ENCODE data around the gene LTBP4.
"Not testable (repeated sequence)": the region's sequence is repeated elsewhere in the genome, so short reads cannot be mapped to it uniquely, and the experiment has no call there.

Gene LTBP4

GRCh38 chr19:40590464-40591265 lies 10.5 kb upstream of the LTBP4 start:
- DNase-seq (ENCODE audit: low read depth, low spot score), result no peak
- H3K4me3 ChIP-seq (ENCODE audit: low read length), result no peak overlapping the region

DNA sequence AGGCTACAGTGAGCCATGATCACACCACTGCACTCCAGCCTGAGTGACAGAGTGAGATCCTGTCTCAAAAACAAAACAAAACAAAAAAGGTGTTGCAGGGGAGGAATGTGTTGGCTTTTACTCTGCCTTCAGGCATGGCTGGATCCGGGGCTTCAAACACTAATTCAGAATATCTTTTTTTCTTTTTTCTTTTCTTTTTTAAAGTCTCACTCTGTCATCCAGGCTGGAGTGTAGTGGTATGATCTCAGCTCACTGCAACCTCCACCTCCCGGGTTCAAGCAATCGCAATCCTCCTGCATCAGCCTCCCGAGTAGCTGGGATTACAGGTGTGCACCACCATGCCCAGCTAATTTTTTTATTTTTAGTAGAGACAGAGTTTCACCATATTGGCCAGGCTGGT lies 9.4 kb upstream of the LTBP4 start:
- not testable (repeated sequence) for H3K4me3 ChIP-seq (ENCODE audit: low read length); DNase-seq (ENCODE audit: low read depth, low spot score)

- peak; percentile 84 for DNase-seq (ENCODE audit: low read depth, low spot score)
- H3K4me3 ChIP-seq (ENCODE audit: low read length), result no peak overlapping the region
Observed at GRCh38 chr19:40592170-40592569, 9.0 kb upstream of the LTBP4 start.

DNA sequence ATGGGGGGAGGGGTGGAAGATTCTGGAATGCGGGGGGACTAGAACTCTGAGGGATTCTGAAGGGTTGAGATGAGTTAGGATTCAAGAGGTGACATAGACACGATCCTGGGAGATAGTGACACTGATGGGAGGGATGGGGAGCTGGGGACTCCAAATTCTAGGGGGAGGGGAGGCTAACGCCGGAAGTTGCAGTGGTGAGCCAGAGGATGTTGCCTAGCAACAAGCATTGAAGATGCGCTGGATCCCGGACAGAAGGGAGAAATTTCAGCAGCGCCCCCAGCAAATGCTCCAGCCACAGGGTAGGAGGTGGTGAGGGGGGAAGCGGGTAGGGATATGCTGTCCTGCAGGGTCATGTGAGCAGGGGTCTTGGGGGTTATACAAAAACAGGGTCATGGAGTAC lies 6.9 kb upstream of the LTBP4 start:
- peak; percentile 47 for DNase-seq (ENCODE audit: low read depth, low spot score)
- no peak overlapping the region for H3K4me3 ChIP-seq (ENCODE audit: low read length)

DNA sequence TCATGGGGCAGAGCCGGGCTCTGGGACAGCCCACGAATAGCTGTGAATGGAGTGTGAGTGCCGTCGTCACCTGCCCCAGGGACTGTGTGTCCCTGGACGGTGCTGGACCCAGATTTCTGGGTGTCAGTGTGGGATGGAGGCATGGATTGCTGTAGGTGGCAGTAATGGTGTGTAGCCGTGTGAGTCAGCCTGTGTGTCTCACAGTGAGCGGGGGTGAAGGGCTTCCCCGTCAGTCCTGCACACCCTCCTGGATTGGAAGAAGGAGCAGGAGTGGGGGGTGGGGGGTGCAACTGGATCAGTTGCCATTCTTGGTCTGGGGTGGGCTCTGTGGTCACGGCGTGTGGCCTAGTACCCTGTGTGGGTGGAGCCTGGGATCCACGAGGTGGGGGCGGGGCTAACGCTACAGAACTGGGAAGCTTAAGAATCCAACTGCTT lies 6.5 kb upstream of the LTBP4 start:
- no peak for DNase-seq (ENCODE audit: low read depth, low spot score)
- no peak overlapping the region for H3K4me3 ChIP-seq (ENCODE audit: low read length)

GRCh38 chr19:40596608-40597328 lies 4.4 kb upstream of the LTBP4 start:
- no peak for DNase-seq (ENCODE audit: low read depth, low spot score)
- H3K4me3 ChIP-seq (ENCODE audit: low read length), result no peak overlapping the region

DNA sequence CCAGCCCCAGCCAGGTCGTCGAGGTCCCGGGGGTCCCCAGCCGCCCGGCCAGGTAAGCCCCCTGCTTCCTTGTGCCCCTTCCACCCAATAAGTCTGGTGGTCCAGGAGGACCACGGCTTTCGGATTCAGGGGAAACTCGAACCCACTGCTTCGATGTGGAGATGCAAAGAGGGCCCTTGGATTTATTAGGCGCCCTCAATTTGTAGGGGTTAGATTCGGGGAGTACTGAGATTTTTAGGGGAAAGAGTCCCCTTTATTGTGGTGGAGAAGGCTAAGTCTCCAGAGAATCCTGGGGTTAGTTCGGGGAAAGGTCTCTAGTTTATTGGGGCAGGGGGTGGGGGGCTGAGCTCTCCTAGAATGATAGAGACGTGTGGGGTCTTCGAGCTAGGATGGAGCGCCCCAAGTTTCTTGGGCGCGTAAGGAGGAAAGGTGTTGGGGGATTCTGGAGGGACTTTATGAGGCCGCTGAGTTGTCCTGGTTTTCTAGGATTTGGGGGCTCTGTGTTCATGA lies 3.8 kb upstream of the LTBP4 start:
- DNase-seq (ENCODE audit: low read depth, low spot score), result no peak
- H3K4me3 ChIP-seq (ENCODE audit: low read length), result no peak overlapping the region

GRCh38 chr19:40598121-40598917 lies 2.9 kb upstream of the LTBP4 start:
- peak overlapping the region; percentile 47 for H3K4me3 ChIP-seq (ENCODE audit: low read length)
- DNase-seq (ENCODE audit: low read depth, low spot score), result peak; percentile 60

DNA sequence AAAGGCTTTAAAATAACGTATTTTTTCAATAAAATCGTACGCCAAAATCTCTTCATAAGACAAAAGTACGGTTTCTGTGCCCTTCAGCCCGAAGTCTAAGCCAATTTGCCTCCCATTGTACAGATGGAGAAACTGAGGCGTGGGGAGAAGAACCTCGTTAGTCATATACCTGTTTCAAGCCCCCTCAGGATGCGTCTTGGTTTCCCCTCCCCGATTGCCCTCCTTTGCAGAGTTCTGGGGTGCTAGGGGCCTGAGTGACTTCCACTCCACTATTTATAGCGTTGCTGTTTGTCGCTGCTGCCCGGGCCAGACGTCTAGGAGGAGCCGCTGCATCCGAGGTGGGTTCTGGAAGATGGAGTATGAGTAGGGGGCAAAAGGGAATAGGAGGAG lies 2.3 kb upstream of the LTBP4 start:
- H3K4me3 ChIP-seq (ENCODE audit: low read length), result no peak overlapping the region
- no peak for DNase-seq (ENCODE audit: low read depth, low spot score)

DNA sequence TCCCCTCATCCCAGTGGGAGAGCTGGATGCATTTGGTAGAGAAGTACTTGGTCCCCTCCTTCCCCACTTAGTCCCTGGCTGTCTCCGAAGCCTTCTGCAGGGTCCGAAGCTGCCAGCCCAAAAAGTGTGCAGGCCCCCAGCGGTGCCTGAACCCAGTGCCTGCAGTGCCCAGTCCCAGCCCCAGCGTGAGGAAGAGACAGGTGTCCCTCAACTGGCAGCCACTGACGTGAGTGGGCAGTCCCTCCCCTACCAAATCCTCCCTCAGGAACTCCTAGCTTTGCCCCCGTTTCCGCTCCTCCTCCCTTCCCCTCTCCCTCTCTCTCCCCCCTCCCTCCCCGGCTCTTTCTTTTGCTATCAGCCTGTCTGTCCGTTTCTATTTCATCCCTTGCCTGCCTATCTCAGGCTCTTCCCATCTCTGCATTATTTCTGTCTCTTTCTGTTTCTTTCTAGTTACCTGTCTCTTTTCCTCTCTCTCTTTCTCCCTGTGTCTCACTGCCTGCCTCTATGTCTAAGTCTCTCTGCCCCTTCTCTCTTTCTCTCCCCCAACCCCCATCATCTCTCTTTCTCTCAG lies 1.8 kb upstream of the LTBP4 start:
- no peak overlapping the region for H3K4me3 ChIP-seq (ENCODE audit: low read length)

GRCh38 chr19:40599902-40600569 lies 1.1 kb upstream of the LTBP4 start:
- no peak overlapping the region for H3K4me3 ChIP-seq (ENCODE audit: low read length)
- DNase-seq (ENCODE audit: low read depth, low spot score), result no peak

More for the DNA sequence above, 1.8 kb upstream of the LTBP4 start:
- no peak for DNase-seq (ENCODE audit: low read depth, low spot score)

DNA sequence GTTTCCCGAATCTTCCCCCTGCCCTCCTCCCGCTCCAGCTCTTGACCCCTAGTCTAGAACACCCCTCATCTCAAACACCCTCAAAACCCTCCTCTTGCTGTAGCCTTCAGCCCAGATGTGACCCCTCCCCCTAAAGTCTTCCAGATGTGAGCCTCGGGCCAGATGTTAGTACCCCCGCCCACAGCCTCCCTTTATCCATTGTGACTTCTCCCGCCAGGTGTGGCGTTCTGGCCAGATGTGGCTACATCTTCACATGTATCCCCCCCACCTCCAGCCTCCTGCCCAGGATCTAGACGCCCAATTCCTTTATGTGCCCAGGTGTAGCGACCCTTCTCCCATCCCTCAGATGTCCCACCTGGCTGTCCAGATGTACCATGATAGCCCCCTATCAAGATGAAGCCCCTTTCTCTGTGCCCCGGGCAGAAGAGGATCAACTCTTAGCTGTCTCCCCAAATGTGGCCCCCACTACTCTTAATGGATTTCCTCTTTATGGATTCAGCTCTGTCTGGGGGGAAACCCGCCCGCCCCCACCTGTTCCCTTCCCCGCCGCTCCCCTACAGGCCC lies 517 bp upstream of the LTBP4 start:
- no peak for DNase-seq (ENCODE audit: low read depth, low spot score)
- H3K4me3 ChIP-seq (ENCODE audit: low read length), result peak overlapping the region; percentile 15; the same call in 1 of the 2 replicates

DNA sequence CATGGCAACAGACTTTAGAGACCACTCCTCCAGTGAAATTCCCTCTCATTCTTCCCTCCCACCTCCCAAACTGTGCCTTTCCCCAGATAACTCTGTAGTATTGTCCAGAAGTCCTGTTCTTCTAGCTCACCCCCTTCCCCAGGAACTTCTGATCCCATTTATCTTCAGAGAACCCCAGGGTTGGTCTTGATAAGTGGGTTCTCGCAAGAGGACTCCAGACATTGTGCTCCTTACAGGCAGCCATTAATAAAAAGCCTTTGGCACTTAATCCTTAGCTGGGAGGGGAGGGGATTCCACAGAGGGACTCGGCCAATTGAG lies 1.9 kb downstream of the LTBP4 start:
- H3K4me3 ChIP-seq (ENCODE audit: low read length), result no peak overlapping the region; the same call in 1 of the 2 replicates
- DNase-seq (ENCODE audit: low read depth, low spot score), result no peak

DNA sequence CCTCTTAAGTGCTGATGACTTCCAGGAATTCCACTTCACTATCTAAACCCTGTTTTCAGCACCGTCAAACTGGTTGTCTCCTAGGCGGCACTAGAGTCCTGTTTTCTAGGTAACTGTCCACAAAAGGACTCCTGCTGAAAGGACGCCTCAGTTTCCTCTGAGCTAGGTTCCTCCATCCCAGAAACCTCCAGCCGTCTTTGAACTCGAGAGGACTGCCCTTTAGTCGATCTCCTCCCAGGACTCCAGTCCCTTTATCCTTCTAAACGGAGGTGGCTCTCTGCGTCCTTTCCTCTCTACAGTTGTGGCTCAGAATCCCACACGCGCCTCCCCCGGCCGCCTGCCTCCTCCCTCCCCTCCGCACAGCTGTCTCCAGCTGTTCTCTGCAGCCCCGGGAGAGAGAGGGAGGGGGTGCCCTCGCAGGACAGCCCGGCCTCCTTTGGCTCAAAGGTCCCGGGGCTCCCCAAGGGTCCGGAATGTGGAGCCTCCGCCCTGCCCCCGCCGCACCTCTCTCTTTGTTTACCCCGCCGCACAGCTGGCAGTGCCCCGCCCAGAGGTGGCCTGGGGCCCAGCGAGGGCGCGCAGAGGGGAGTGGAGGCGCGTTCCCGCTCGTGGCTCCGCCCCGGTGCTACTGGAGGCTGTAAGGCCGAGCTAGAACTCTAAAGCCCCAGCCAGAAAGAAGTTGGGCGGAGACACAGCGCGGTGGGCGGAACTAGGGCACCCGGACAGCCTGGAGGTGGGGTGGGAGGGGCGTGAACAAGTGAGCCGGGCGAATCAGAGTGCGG lies 2.4 kb downstream of the LTBP4 start:
- H3K4me3 ChIP-seq (ENCODE audit: low read length), result peak overlapping the region; percentile 45
- DNase-seq (ENCODE audit: low read depth, low spot score), result peak; percentile 98

DNA sequence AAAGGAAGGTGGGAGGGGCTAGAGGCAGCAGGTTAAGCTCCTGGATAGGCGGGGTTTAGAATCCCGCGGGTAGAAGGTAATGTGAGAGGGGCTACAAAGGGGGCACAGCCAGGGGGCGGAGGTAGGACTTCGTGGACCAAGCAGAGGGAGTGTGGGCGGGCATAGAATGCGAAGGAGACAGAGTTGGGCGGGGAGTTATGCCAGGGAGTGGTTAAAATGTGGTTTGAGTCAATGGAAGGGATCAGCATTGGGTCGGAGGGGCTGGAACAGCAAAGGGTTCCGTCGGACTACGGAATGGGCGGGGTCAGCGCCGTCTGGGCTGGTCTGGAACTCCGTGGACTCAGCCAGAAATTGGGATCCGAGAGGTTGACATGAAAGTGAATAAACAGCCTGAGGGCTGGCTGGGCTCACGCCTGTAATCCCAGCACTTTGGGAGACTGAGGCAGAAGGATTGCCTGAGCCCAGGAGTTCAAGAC lies 3.0 kb downstream of the LTBP4 start:
- peak overlapping the region; percentile 28 for H3K4me3 ChIP-seq (ENCODE audit: low read length)
- DNase-seq (ENCODE audit: low read depth, low spot score), result no peak

GRCh38 chr19:40604647-40605215 lies 3.6 kb downstream of the LTBP4 start:
- no peak for DNase-seq (ENCODE audit: low read depth, low spot score)
- peak overlapping the region; percentile 66 for H3K4me3 ChIP-seq (ENCODE audit: low read length)

- peak overlapping the region; percentile 66 for H3K4me3 ChIP-seq (ENCODE audit: low read length)
- DNase-seq (ENCODE audit: low read depth, low spot score), result peak; percentile 75
Observed at GRCh38 chr19:40605216-40605971, 4.2 kb downstream of the LTBP4 start.

Data from Jurkat, Clone E6-1 (cell line).